Activated T-cell treated with anti-CD3 and anti-CD28 coated beads for 1 hour (primary cell): ENCODE results near the gene TREML4.
"Not testable (repeated sequence)": the region's sequence is repeated elsewhere in the genome, so short reads cannot be mapped to it uniquely, and the experiment has no call there.

Source experiments
- DNase-seq: peaks from one replicate; pipeline ENCODE4 v3.0.0-alpha.2; 2020; ENCODE audit warnings: low read depth

Gene TREML4

GRCh38 chr6:41228096-41228495 is at the start of gene TREML4:
TREML4 (plus strand) TSS chr6:41228349; CDS start chr6:41228428, 79 bp downstream.
- DNase-seq = no peak

- no peak for DNase-seq
Measured at GRCh38 chr6:41179163-41179562, 49.0 kb upstream of the TREML4 start.

- DNase-seq = no peak
Measured at GRCh38 chr6:41181566-41181965, 46.6 kb upstream of the TREML4 start.

- peak; percentile 26 for DNase-seq
Measured at GRCh38 chr6:41182069-41183034, 45.8 kb upstream of the TREML4 start.

- no peak for DNase-seq
Measured at GRCh38 chr6:41184761-41185160, 43.4 kb upstream of the TREML4 start.

- DNase-seq = no peak
Measured at GRCh38 chr6:41186031-41186562, 42.1 kb upstream of the TREML4 start.

- DNase-seq = no peak
Measured at GRCh38 chr6:41187924-41188886, 39.9 kb upstream of the TREML4 start.

GRCh38 chr6:41189046-41189445 is 39.1 kb upstream of the TREML4 start:
- not testable (repeated sequence) for DNase-seq

- no peak for DNase-seq
Measured at GRCh38 chr6:41189967-41190366, 38.2 kb upstream of the TREML4 start.

- DNase-seq = no peak
Measured at GRCh38 chr6:41190791-41191190, 37.4 kb upstream of the TREML4 start.

- DNase-seq = peak; percentile 12
Measured at GRCh38 chr6:41191569-41191968, 36.6 kb upstream of the TREML4 start.

GRCh38 chr6:41193171-41193734 is 34.9 kb upstream of the TREML4 start:
- DNase-seq = no peak

GRCh38 chr6:41193884-41194283 is 34.3 kb upstream of the TREML4 start:
- DNase-seq = no peak

- no peak for DNase-seq
Measured at GRCh38 chr6:41194386-41194785, 33.8 kb upstream of the TREML4 start.

GRCh38 chr6:41197234-41197633 is 30.9 kb upstream of the TREML4 start:
- no peak for DNase-seq

- DNase-seq = no peak
Measured at GRCh38 chr6:41199552-41200246, 28.4 kb upstream of the TREML4 start.

GRCh38 chr6:41200296-41200900 is 27.8 kb upstream of the TREML4 start:
- DNase-seq = peak; percentile 24

GRCh38 chr6:41200901-41201763 is 27.0 kb upstream of the TREML4 start, which contains the start of gene TREML2:
TREML2 (minus strand) TSS chr6:41201149; CDS start chr6:41201008, 141 bp downstream.
- DNase-seq = peak; percentile 6

GRCh38 chr6:41201764-41202173 is 26.4 kb upstream of the TREML4 start:
- no peak for DNase-seq

GRCh38 chr6:41204156-41204555 is 24.0 kb upstream of the TREML4 start:
- no peak for DNase-seq
